Measurements from ENCODE around the gene DCST1. TPM values are rescaled to one million over a fixed set of nuclear protein-coding genes. Genes with fewer than 3 reads are reported as not detected.
A peak's percentile ranks its signal among the peaks of the same experiment; 100 is the strongest.

The DCST1 gene
- total RNA-seq, 4 donors from 2014 or later: 0.42 TPM; not detected in 3

DNA sequence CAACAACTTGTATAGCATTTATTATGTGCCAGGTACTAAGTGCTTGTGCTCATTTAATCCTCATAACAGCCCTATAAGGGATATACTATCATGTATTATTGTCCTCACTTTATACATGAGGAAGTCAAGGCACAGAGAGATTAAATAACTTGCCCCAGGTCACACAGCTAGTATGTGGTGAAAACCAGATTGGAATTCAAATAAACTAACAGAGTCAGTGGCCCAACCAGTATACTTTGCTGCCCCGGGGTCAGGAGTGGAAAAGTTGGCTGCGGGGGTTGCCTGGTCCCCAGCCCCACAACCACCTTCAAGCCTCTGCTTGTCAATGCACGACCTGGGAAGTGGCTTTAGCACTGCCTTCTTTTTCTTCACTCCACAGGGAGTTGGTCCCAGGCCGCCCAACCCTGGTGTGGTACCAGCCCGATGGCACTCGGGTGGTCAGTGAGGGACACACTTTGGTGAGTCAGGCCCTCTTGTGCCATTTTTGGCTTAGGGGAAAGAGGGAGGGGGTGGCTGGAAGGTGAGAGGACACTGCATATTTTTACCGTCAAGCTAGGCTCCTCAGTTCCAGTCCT lies 20.0 kb downstream of the DCST1 start:
- Histone ChIP-seq H3K27ac (replicated peaks in 1 of 4) (peak overlapping the region in 3 of 4 donors; percentile 8 to 93 (median 92)), H3K4me3 (no peak overlapping the region), H3K4me1 (peaks cover 24 to 45% (median 37%) of the 10 kb centered on the region in 4 donors), H3K27me3 (no peaks in the 10 kb centered on the region), H3K36me3 (peaks cover 41 to 55% (median 51%) of the 10 kb centered on the region in 4 donors), H3K9me3 (no peaks in the 10 kb centered on the region)
- TF ChIP-seq, protein P1, sequence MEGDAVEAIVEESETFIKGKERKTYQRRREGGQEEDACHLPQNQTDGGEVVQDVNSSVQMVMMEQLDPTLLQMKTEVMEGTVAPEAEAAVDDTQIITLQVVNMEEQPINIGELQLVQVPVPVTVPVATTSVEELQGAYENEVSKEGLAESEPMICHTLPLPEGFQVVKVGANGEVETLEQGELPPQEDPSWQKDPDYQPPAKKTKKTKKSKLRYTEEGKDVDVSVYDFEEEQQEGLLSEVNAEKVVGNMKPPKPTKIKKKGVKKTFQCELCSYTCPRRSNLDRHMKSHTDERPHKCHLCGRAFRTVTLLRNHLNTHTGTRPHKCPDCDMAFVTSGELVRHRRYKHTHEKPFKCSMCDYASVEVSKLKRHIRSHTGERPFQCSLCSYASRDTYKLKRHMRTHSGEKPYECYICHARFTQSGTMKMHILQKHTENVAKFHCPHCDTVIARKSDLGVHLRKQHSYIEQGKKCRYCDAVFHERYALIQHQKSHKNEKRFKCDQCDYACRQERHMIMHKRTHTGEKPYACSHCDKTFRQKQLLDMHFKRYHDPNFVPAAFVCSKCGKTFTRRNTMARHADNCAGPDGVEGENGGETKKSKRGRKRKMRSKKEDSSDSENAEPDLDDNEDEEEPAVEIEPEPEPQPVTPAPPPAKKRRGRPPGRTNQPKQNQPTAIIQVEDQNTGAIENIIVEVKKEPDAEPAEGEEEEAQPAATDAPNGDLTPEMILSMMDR (IDR thresholded peaks at IDR 0.05): no peak
- TF ChIP-seq POLR2AphosphoS5 (IDR thresholded peaks at IDR 0.05) (no peak), EP300 (IDR thresholded peaks at IDR 0.05) (no peak), POLR2A (IDR thresholded peaks at IDR 0.05; ENCODE audit: low read depth) (no peak)
- no peak for DNase-seq (ENCODE audit: extremely low spot score)
- 71% methylated on average over 4 of the region's 7 CpGs for WGBS
- intact Hi-C loops (cut with DNase I): no loop called here

DNA sequence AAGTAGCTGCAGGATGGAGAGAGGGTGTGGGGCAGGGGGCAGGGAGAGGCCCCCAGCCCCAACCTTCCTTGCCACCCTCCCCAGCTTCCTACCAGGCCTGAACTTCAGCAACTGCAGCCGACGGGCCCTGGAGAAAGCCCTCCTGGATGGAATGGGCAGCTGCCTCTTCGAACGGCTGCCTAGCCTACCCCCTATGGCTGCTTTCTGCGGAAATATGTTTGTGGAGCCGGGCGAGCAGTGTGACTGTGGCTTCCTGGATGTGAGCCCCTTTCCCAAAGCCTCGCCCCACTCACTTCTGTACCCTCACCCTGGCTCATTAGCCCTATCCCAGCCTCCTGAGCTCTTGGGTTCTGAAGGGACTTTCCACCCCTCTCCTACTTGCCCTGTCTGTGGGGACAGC lies 23.5 kb downstream of the DCST1 start:
- WGBS: 93% methylated on average over 8 of the region's 8 CpGs
- intact Hi-C loops (cut with DNase I): no loop called here

DNA sequence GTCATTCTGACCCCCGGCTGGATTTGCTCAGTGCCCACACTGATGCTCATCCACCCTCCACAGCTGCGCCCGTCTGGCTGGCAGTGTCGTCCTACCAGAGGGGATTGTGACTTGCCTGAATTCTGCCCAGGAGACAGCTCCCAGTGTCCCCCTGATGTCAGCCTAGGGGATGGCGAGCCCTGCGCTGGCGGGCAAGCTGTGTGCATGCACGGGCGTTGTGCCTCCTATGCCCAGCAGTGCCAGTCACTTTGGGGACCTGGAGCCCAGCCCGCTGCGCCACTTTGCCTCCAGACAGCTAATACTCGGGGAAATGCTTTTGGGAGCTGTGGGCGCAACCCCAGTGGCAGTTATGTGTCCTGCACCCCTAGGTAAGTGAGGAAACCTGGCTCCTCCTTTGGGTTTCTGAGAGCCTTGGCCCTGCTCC lies 24.2 kb downstream of the DCST1 start:
- WGBS: no CpG with 5 or more reads among the region's 13 CpGs
- intact Hi-C loops (cut with DNase I): no loop called here

More for the DNA sequence above, 23.5 kb downstream of the DCST1 start:
- Histone ChIP-seq H3K4me3 (no peak overlapping the region), H3K4me1 (peaks cover 30 to 43% (median 35%) of the 10 kb centered on the region in 4 donors), H3K9me3 (no peaks in the 10 kb centered on the region), H3K27me3 (peaks cover 0 to 5% (median 0%) of the 10 kb centered on the region in 4 donors), H3K27ac (replicated peaks in 1 of 4) (no peak overlapping the region), H3K36me3 (peaks cover 45 to 88% (median 81%) of the 10 kb centered on the region in 4 donors)
- DNase-seq (ENCODE audit: extremely low spot score): no peak
- no peak for TF ChIP-seq POLR2AphosphoS5 (IDR thresholded peaks at IDR 0.05)
- TF ChIP-seq, protein P1 (IDR thresholded peaks at IDR 0.05): no peak
- no peak for TF ChIP-seq POLR2A (IDR thresholded peaks at IDR 0.05; ENCODE audit: low read depth)
- no peak for TF ChIP-seq EP300 (IDR thresholded peaks at IDR 0.05)

DNA sequence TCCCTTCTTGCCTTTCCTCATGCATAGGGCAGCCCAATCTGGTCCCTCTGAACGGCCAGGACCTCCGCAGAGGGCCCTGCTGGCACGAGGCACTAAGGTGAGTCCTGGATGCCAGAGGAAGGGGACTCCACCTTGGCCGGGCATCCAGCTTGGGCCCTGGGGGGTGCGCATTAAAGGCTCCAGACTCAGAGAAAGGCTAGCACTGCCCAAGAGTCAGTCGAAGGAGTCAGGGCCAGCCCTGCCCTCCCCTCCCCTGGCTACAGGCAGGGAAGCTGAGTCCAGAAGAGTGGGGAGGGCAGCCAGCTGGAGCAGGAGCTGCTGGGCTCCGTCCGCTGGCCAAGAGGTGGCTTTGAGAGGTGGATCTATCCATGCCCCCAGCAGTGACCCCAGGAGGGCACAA lies 27.1 kb downstream of the DCST1 start:
- intact Hi-C loops (cut with DNase I): loop anchor here (5.0 kb wide), 1 partner anchor 98 kb away; the partner anchor contains the start of gene PYGO2
- Histone ChIP-seq H3K36me3 (peaks cover 31 to 70% (median 59%) of the 10 kb centered on the region in 4 donors), H3K4me1 (peaks cover 37 to 46% (median 42%) of the 10 kb centered on the region in 4 donors), H3K9me3 (no peaks in the 10 kb centered on the region), H3K4me3 (no peak overlapping the region), H3K27me3 (peaks cover 0 to 7% (median 0%) of the 10 kb centered on the region in 4 donors), H3K27ac (replicated peaks in 1 of 4) (no peak overlapping the region)
- 68% methylated on average over 5 of the region's 8 CpGs for WGBS
- no peak for DNase-seq (ENCODE audit: extremely low spot score)
- TF ChIP-seq POLR2A (IDR thresholded peaks at IDR 0.05; ENCODE audit: low read depth) (no peak), EP300 (IDR thresholded peaks at IDR 0.05) (no peak), POLR2AphosphoS5 (IDR thresholded peaks at IDR 0.05) (no peak)
- TF ChIP-seq, protein P1 (IDR thresholded peaks at IDR 0.05): no peak

More for the DNA sequence above, 24.2 kb downstream of the DCST1 start:
- Histone ChIP-seq H3K27me3 (peaks cover 0 to 7% (median 0%) of the 10 kb centered on the region in 4 donors), H3K4me3 (no peak overlapping the region), H3K4me1 (peaks cover 30 to 43% (median 37%) of the 10 kb centered on the region in 4 donors), H3K36me3 (peaks cover 45 to 95% (median 82%) of the 10 kb centered on the region in 4 donors), H3K9me3 (no peaks in the 10 kb centered on the region), H3K27ac (replicated peaks in 1 of 4) (no peak overlapping the region)
- no peak for DNase-seq (ENCODE audit: extremely low spot score)
- TF ChIP-seq POLR2AphosphoS5 (IDR thresholded peaks at IDR 0.05) (no peak), POLR2A (IDR thresholded peaks at IDR 0.05; ENCODE audit: low read depth) (no peak), EP300 (IDR thresholded peaks at IDR 0.05) (no peak)
- TF ChIP-seq, protein P1 (IDR thresholded peaks at IDR 0.05): no peak

Measured in esophagus muscularis mucosa (tissue), 4 donors.